ENCODE results near the gene SUOX. TPM values are rescaled to one million over a fixed set of nuclear protein-coding genes. Genes with fewer than 3 reads are reported as not detected.

SUOX gene
- polyA plus RNA-seq, 1 of the 3 experiments (the other 2 are of a cell fraction): 23.2 TPM

DNA sequence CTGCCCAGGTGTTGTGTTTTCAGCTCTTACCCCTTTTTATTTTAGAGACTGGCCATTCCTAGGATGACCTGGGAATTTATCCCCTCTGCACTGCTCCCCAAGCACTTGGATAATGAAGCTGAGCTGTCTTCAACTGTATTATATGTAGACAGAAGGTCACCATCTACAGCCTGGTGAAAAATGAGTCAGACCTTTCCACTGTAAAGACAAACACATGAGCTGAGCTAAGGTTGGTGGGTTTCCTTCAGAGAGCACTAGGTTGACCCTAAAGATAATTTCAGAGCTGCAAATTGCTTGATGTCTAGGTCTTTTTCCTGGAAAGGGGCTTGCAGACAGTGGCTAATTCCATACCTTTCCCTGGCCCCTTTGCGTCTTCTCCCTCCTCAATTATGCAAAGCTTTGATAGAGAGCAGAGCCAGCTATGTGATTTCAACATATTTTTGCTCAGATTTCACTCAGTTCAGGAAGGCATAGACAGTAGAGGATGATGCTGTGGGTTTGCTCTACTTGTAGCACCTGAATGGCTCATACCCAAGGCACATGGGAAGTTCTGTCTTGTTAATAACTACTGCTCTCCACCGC, 14.5 kb downstream of the SUOX start:
- 86% methylated on average over 2 of the region's 2 CpGs for WGBS (ENCODE audit: low lambda C conversion rate)
- ChIA-PET POLR2A (no interaction called here), CTCF (interaction anchor here (1.0 to 4.5 kb wide), 3 partner anchors 9 to 30 kb away, joined by 4 to 14 read pairs (median 6); partner anchors contain the start of genes IKZF4 and SUOX)
- H2AFZ ChIP-seq (ENCODE audit: low read depth): no peak overlapping the region
- H3K9me2 ChIP-seq: no peaks in the 10 kb centered on the region
- H3F3A ChIP-seq (replicated peaks; ENCODE audit: insufficient read depth): no peaks in the 10 kb centered on the region
- H3K9me3 ChIP-seq: no peaks in the 10 kb centered on the region
- H3K79me2 ChIP-seq (ENCODE audit: insufficient read depth): no peaks in the 10 kb centered on the region
- no peak for DNase-seq
- no peaks in the 10 kb centered on the region for H3K27me3 ChIP-seq (ENCODE audit: insufficient read depth)
- no peaks in the 10 kb centered on the region for H4K20me1 ChIP-seq (ENCODE audit: insufficient read depth)
- H3K27ac ChIP-seq (ENCODE audit: low read depth in 2 of 2, low read length in 1 of 2): no peak overlapping the region
- no peak overlapping the region for H3K4me2 ChIP-seq
- H3K9ac ChIP-seq: no peak overlapping the region
- no peak for TF ChIP-seq SMC3 (IDR thresholded peaks at IDR 0.05; ENCODE audit: low read depth, low read length)
- TF ChIP-seq RAD21 (IDR thresholded peaks at IDR 0.05; ENCODE audit: low read length): no peak
- TF ChIP-seq, protein P1, sequence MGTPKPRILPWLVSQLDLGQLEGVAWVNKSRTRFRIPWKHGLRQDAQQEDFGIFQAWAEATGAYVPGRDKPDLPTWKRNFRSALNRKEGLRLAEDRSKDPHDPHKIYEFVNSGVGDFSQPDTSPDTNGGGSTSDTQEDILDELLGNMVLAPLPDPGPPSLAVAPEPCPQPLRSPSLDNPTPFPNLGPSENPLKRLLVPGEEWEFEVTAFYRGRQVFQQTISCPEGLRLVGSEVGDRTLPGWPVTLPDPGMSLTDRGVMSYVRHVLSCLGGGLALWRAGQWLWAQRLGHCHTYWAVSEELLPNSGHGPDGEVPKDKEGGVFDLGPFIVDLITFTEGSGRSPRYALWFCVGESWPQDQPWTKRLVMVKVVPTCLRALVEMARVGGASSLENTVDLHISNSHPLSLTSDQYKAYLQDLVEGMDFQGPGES (IDR thresholded peaks at IDR 0.05; ENCODE audit: low read depth, low read length): no peak
- TF ChIP-seq FOXM1 (IDR thresholded peaks at IDR 0.05; ENCODE audit: low read depth): no peak
- no peak for TF ChIP-seq TAF1 (IDR thresholded peaks at IDR 0.05; ENCODE audit: borderline replicate concordance, low read depth, low read length)
- no peak for TF ChIP-seq TEAD4 (IDR thresholded peaks at IDR 0.05; ENCODE audit: borderline replicate concordance, insufficient read depth)
- TF ChIP-seq EP300 (IDR thresholded peaks at IDR 0.05; ENCODE audit: borderline replicate concordance in 1 of 2, low read depth in 1 of 2, low read length in 1 of 2): no peak
- TF ChIP-seq RXRA (IDR thresholded peaks at IDR 0.05; ENCODE audit: borderline replicate concordance, low read depth): no peak
- H3K4me1 ChIP-seq (ENCODE audit: control insufficient read depth in 1 of 2, insufficient read depth in 2 of 2, low read depth in 1 of 2, low read length in 1 of 2): peaks cover 0 to 8% of the 10 kb centered on the region in 2 experiments; a peak in 1 of 4 replicates
- no peak overlapping the region for H3K4me3 ChIP-seq (ENCODE audit: low read depth in 2 of 2, low read length in 1 of 2)
- H3K36me3 ChIP-seq (replicated peaks in 1 of 2; ENCODE audit: control insufficient read depth in 1 of 2, insufficient read depth in 2 of 2, low read length in 1 of 2): no peaks in the 10 kb centered on the region

GRCh38 chr12:56013482-56013881, 16.4 kb downstream of the SUOX start:
- Histone ChIP-seq H3K36me3 (replicated peaks in 1 of 2; ENCODE audit: control insufficient read depth in 1 of 2, insufficient read depth in 2 of 2, low read length in 1 of 2) (no peaks in the 10 kb centered on the region), H3K27me3 (ENCODE audit: insufficient read depth) (no peaks in the 10 kb centered on the region), H2AFZ (ENCODE audit: low read depth) (no peak overlapping the region), H3K9ac (no peak overlapping the region), H3K27ac (ENCODE audit: low read depth in 2 of 2, low read length in 1 of 2) (no peak overlapping the region), H3K4me3 (ENCODE audit: low read depth in 2 of 2, low read length in 1 of 2) (no peak overlapping the region), H3K4me2 (no peak overlapping the region), H3K4me1 (ENCODE audit: control insufficient read depth in 1 of 2, insufficient read depth in 2 of 2, low read depth in 1 of 2, low read length in 1 of 2) (no peaks in the 10 kb centered on the region), H3K9me2 (no peaks in the 10 kb centered on the region), H3F3A (replicated peaks; ENCODE audit: insufficient read depth) (no peaks in the 10 kb centered on the region), H3K79me2 (ENCODE audit: insufficient read depth) (no peaks in the 10 kb centered on the region), H3K9me3 (no peaks in the 10 kb centered on the region), H4K20me1 (ENCODE audit: insufficient read depth) (no peaks in the 10 kb centered on the region)
- WGBS (ENCODE audit: low lambda C conversion rate): 95% methylated on average over 5 of the region's 5 CpGs
- no peak for DNase-seq
- ChIA-PET POLR2A (interaction anchor here (1.3 kb wide), 1 partner anchor 27 kb away, joined by 4 read pairs; no protein-coding TSS in a partner anchor), CTCF (interaction anchor here (1.2 to 5.9 kb wide), 3 partner anchors 10 to 17 kb away, joined by 3 to 30 read pairs (median 9); partner anchors contain the start of gene SUOX)
- TF ChIP-seq GABPA (IDR thresholded peaks at IDR 0.05; ENCODE audit: low read depth): no peak
- TF ChIP-seq TEAD4 (IDR thresholded peaks at IDR 0.05; ENCODE audit: borderline replicate concordance, insufficient read depth): no peak
- no peak for TF ChIP-seq RAD21 (IDR thresholded peaks at IDR 0.05; ENCODE audit: low read length)
- TF ChIP-seq, protein P2, sequence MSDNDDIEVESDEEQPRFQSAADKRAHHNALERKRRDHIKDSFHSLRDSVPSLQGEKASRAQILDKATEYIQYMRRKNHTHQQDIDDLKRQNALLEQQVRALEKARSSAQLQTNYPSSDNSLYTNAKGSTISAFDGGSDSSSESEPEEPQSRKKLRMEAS (IDR thresholded peaks at IDR 0.05; ENCODE audit: low read depth): no peak
- TF ChIP-seq EP300 (IDR thresholded peaks at IDR 0.05; ENCODE audit: borderline replicate concordance in 1 of 2, low read depth in 1 of 2, low read length in 1 of 2): no peak
- no peak for TF ChIP-seq JUND (IDR thresholded peaks at IDR 0.05)
- TF ChIP-seq ELF1 (IDR thresholded peaks at IDR 0.05): no peak
- no peak for TF ChIP-seq RCOR1 (IDR thresholded peaks at IDR 0.05; ENCODE audit: low read length)
- no peak for TF ChIP-seq GATA2 (CRISPR knock-in tag; IDR thresholded peaks at IDR 0.05)
- TF ChIP-seq NRF1 (IDR thresholded peaks at IDR 0.05; ENCODE audit: low read depth, low read length): no peak
- TF ChIP-seq, protein P1 (IDR thresholded peaks at IDR 0.05; ENCODE audit: low read depth, low read length): no peak
- no peak for TF ChIP-seq FOXM1 (IDR thresholded peaks at IDR 0.05; ENCODE audit: low read depth)
- TF ChIP-seq, protein P3, sequence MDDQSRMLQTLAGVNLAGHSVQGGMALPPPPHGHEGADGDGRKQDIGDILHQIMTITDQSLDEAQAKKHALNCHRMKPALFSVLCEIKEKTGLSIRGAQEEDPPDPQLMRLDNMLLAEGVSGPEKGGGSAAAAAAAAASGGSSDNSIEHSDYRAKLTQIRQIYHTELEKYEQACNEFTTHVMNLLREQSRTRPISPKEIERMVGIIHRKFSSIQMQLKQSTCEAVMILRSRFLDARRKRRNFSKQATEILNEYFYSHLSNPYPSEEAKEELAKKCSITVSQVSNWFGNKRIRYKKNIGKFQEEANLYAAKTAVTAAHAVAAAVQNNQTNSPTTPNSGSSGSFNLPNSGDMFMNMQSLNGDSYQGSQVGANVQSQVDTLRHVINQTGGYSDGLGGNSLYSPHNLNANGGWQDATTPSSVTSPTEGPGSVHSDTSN (IDR thresholded peaks at IDR 0.05): no peak
- no peak for TF ChIP-seq FOXJ3 (CRISPR knock-in tag; IDR thresholded peaks at IDR 0.05)

All from SK-N-SH (cell line).